ENCODE data around the gene VWF. TPM values are rescaled to one million over a fixed set of nuclear protein-coding genes. Genes with fewer than 3 reads are reported as not detected.

Gene VWF
- total and polyA plus RNA-seq, 2 of the 4 experiments (the other 2 are of a cell fraction): under 0.01 to 0.09 TPM

DNA sequence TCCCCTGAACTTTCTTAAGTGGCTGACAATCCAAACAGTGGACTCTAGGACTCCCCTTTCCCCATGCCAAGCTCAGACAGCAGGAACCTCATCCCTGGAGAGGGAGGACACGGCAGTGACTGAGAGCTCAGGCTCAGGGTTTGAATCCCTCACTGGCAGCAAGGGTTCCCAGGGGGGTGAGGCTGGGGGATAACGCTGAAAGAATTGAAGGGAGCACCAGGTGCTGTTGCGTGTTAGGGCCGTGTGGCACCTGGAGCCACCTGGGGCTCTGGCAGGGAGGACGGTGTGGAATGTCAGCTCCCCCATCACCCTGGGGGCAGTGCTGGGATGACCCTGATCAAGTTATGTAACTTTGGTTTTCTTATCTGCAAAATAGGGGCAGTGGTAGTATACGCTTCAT is 219.5 kb downstream of the VWF start:
- Histone ChIP-seq H3K79me1 (ENCODE audit: low read depth in 1 of 2, low read length in 2 of 2) (no peaks in the 10 kb centered on the region), H3K27ac (ENCODE audit: insufficient read depth, low read length) (no peak overlapping the region), H3K36me3 (ENCODE audit: control insufficient read depth, insufficient read depth, low read length) (no peaks in the 10 kb centered on the region), H2BK15ac (ENCODE audit: low read depth, low read length) (no peak overlapping the region), H3K9me3 (ENCODE audit: control insufficient read depth, insufficient read depth, low read length) (no peaks in the 10 kb centered on the region), H4K5ac (ENCODE audit: low read depth, low read length) (no peak overlapping the region), H3K23ac (ENCODE audit: low read depth, low read length) (no peak overlapping the region), H4K8ac (ENCODE audit: low read depth in 2 of 2, low read length in 2 of 2) (no peak overlapping the region), H2AFZ (replicated peaks; ENCODE audit: low read length, poor library complexity) (no peak overlapping the region), H2AK9ac (replicated peaks; ENCODE audit: low read depth, low read length, poor library complexity) (no peak overlapping the region), H3K9ac (ENCODE audit: low read depth, low read length) (no peak overlapping the region), H3K18ac (ENCODE audit: low read depth, low read length) (no peak overlapping the region), H3K4me2 (ENCODE audit: low read depth, low read length) (no peak overlapping the region), H4K20me1 (ENCODE audit: insufficient read depth, low read length) (no peaks in the 10 kb centered on the region), H2BK5ac (ENCODE audit: low read depth, low read length, poor library complexity, severe bottlenecking) (no peak overlapping the region), H3K4ac (ENCODE audit: low read depth, low read length) (no peak overlapping the region), H2BK120ac (ENCODE audit: low read depth, low read length) (no peak overlapping the region), H3K4me3 (ENCODE audit: insufficient read depth, low read depth, low read length) (no peak overlapping the region), H3K27me3 (ENCODE audit: control insufficient read depth, insufficient read depth, low read length) (peaks cover 17% of the 10 kb centered on the region), H3K14ac (replicated peaks; ENCODE audit: low read depth, low read length) (no peak overlapping the region), H2BK20ac (ENCODE audit: low read depth, low read length) (no peak overlapping the region), H3K9me1 (ENCODE audit: insufficient read depth, low read length) (no peaks in the 10 kb centered on the region), H3K4me1 (ENCODE audit: control insufficient read depth, insufficient read depth, low read length) (no peaks in the 10 kb centered on the region), H2AK5ac (ENCODE audit: low read depth, low read length) (no peak overlapping the region), H3K56ac (ENCODE audit: extremely low read depth, insufficient read depth, low read length) (no peak overlapping the region), H4K91ac (ENCODE audit: insufficient read depth, low read depth, low read length) (no peak overlapping the region)
- no TSS peak for BruUV-seq (replicated peaks)
- WGBS, 2 experiments (ENCODE audit: extremely low coverage in 2 of 2, insufficient read length in 1 of 2): no CpG with 5 or more reads among the region's 6 CpGs
- CTCF ChIA-PET: no interaction called here
- intact Hi-C loops (cut with micrococcal nuclease) (no loop called here), dilution Hi-C loops (cut with HindIII; ENCODE audit: low sequenced_read_pairs, unreplicated experiment) (no loop called here), in situ Hi-C loops (cut with MboI; ENCODE audit: low sequenced_read_pairs) (no loop called here)
- TF ChIP-seq MXI1 (IDR thresholded peaks at IDR 0.05; ENCODE audit: borderline replicate concordance, low read depth, low read length): no peak
- TF ChIP-seq BHLHE40 (IDR thresholded peaks at IDR 0.05; ENCODE audit: low read depth, low read length): no peak
- TF ChIP-seq, protein P1, sequence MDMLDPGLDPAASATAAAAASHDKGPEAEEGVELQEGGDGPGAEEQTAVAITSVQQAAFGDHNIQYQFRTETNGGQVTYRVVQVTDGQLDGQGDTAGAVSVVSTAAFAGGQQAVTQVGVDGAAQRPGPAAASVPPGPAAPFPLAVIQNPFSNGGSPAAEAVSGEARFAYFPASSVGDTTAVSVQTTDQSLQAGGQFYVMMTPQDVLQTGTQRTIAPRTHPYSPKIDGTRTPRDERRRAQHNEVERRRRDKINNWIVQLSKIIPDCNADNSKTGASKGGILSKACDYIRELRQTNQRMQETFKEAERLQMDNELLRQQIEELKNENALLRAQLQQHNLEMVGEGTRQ (IDR thresholded peaks at IDR 0.05; ENCODE audit: low read depth, low read length): no peak
- no peak for TF ChIP-seq POLR2A (IDR thresholded peaks at IDR 0.05; ENCODE audit: low read depth, low read length)
- TF ChIP-seq RCOR1 (IDR thresholded peaks at IDR 0.05; ENCODE audit: insufficient replicate concordance, low read length): no peak
- no peak for TF ChIP-seq ELK1 (IDR thresholded peaks at IDR 0.05; ENCODE audit: borderline replicate concordance, low read depth, low read length)
- TF ChIP-seq NFE2L2 (IDR thresholded peaks at IDR 0.05; ENCODE audit: low read depth, low read length): no peak
- POLR2A ChIA-PET (ENCODE audit: unreplicated experiment): no interaction called here
- DNase-seq (no peak), ATAC-seq (ENCODE audit: low read depth) (no peak)

Data from IMR-90 (cell line).